ENCODE results near the gene USP54. TPM values are rescaled to one million over a fixed set of nuclear protein-coding genes. Genes with fewer than 3 reads are reported as not detected.
A peak's percentile ranks its signal among the peaks of the same experiment; 100 is the strongest.

The USP54 gene
- total and polyA plus RNA-seq, 4 donors: 79.0 to 98.3 (median 89.3) TPM

DNA sequence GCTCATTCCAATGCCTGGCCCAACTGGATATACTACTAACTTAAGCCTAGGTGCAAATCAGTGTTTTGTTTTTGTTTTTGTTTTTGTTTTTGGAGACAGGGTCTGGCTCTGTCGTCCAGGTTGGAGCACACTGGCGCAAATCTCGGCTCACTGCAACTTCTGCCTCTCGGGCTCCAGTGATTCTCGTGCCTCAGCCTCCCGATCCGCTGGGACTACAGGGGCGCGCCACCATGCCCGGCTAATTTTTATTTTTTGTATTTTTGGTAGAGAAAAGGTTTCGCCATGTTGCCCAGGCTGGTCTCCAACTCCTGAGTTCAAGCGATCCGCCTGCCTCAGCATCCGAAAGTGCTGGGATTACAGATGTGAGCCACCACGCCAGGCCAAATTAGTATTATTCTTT, 96.9 kb downstream of the USP54 start:
- Histone ChIP-seq H3K4me3 (ENCODE audit: low read depth, low read length) (no peak overlapping the region), H3K27ac (ENCODE audit: low read depth, low read length) (no peak overlapping the region), H3K9me3 (ENCODE audit: control insufficient read depth, insufficient read depth, low read length) (no peaks in the 10 kb centered on the region), H3K36me3 (ENCODE audit: control insufficient read depth, insufficient read depth, low read length) (peaks cover 35% of the 10 kb centered on the region), H3K27me3 (ENCODE audit: control insufficient read depth, insufficient read depth, low read length) (no peaks in the 10 kb centered on the region), H3K4me1 (ENCODE audit: control insufficient read depth, insufficient read depth, low read length) (peaks cover 12% of the 10 kb centered on the region)
- 60% methylated on average over 1 of the region's 15 CpGs for WGBS (ENCODE audit: insufficient coverage)
- no peak for DNase-seq (ENCODE audit: low read depth in 4 of 6, low spot score in 6 of 6)

DNA sequence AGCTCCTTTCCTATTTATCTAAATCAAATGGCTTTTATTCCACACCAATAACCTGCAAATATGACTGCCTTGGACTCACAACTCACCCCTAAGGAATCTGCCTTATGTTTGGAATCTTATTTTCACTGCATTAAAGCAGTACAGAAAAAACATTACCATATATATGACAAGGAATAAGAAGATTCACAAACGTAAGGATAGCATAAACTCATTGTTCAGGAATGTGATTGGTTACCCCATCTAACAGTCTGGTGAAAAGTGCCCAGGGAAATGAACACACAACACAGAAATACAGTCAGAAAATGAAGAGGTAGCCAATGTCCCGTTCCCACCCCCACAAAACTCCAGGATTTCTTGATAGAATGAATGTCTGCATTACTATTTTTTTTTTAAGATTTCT, 97.4 kb downstream of the USP54 start:
- no peak overlapping the region for H3K27ac ChIP-seq (ENCODE audit: low read depth, low read length)
- no peaks in the 10 kb centered on the region for H3K27me3 ChIP-seq (ENCODE audit: control insufficient read depth, insufficient read depth, low read length)
- peaks cover 12% of the 10 kb centered on the region for H3K4me1 ChIP-seq (ENCODE audit: control insufficient read depth, insufficient read depth, low read length)
- H3K36me3 ChIP-seq (ENCODE audit: control insufficient read depth, insufficient read depth, low read length): peaks cover 31% of the 10 kb centered on the region
- H3K9me3 ChIP-seq (ENCODE audit: control insufficient read depth, insufficient read depth, low read length): no peaks in the 10 kb centered on the region
- no CpG with 5 or more reads among the region's 2 CpGs for WGBS (ENCODE audit: insufficient coverage)
- no peak overlapping the region for H3K4me3 ChIP-seq (ENCODE audit: low read depth, low read length)
- peak in 1 of 6 donors; percentile 20 for DNase-seq (ENCODE audit: low read depth in 4 of 6, low spot score in 6 of 6)

GRCh38 chr10:73486601-73487000, 104.5 kb downstream of the USP54 start:
- Histone ChIP-seq H3K27ac (ENCODE audit: low read depth, low read length) (no peak overlapping the region), H3K4me1 (ENCODE audit: control insufficient read depth, insufficient read depth, low read length) (peaks cover 2% of the 10 kb centered on the region), H3K9me3 (ENCODE audit: control insufficient read depth, insufficient read depth, low read length) (no peaks in the 10 kb centered on the region), H3K36me3 (ENCODE audit: control insufficient read depth, insufficient read depth, low read length) (peaks cover 11% of the 10 kb centered on the region), H3K4me3 (ENCODE audit: low read depth, low read length) (no peak overlapping the region), H3K27me3 (ENCODE audit: control insufficient read depth, insufficient read depth, low read length) (no peaks in the 10 kb centered on the region)
- no peak for DNase-seq (ENCODE audit: low read depth in 4 of 6, low spot score in 6 of 6)
- 98% methylated on average over 4 of the region's 4 CpGs for WGBS (ENCODE audit: insufficient coverage)

DNA sequence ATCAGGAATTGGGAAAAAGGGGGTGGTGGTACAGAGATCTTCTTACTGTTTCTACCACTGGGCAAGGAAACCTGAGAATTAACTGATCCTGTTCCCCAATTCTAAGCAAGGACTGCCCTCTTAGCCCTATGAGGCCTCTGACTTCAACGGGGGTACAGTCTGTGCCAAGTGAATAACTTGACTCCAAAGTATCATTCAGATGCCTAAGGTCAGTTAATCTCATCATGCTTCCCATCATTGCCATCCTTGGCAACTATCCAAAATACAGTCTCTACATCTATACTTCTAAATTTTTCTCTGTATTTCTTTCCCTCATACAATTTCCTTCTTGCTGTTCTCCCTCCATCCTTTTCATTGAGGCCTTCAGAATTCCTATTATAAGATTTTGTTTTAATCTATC, 105.8 kb downstream of the USP54 start:
- H3K9me3 ChIP-seq (ENCODE audit: control insufficient read depth, insufficient read depth, low read length): no peaks in the 10 kb centered on the region
- WGBS (ENCODE audit: insufficient coverage): 100% methylated on average over 1 of the region's 1 CpG
- H3K4me3 ChIP-seq (ENCODE audit: low read depth, low read length): no peak overlapping the region
- no peak overlapping the region for H3K27ac ChIP-seq (ENCODE audit: low read depth, low read length)
- DNase-seq (ENCODE audit: low read depth in 4 of 6, low spot score in 6 of 6): no peak
- H3K27me3 ChIP-seq (ENCODE audit: control insufficient read depth, insufficient read depth, low read length): no peaks in the 10 kb centered on the region
- peaks cover 11% of the 10 kb centered on the region for H3K36me3 ChIP-seq (ENCODE audit: control insufficient read depth, insufficient read depth, low read length)
- H3K4me1 ChIP-seq (ENCODE audit: control insufficient read depth, insufficient read depth, low read length): no peaks in the 10 kb centered on the region

GRCh38 chr10:73480158-73480557, 111.0 kb downstream of the USP54 start:
- Histone ChIP-seq H3K4me1 (ENCODE audit: control insufficient read depth, insufficient read depth, low read length) (no peaks in the 10 kb centered on the region), H3K36me3 (ENCODE audit: control insufficient read depth, insufficient read depth, low read length) (peaks cover 15% of the 10 kb centered on the region), H3K27ac (ENCODE audit: low read depth, low read length) (no peak overlapping the region), H3K9me3 (ENCODE audit: control insufficient read depth, insufficient read depth, low read length) (no peaks in the 10 kb centered on the region), H3K4me3 (ENCODE audit: low read depth, low read length) (no peak overlapping the region), H3K27me3 (ENCODE audit: control insufficient read depth, insufficient read depth, low read length) (no peaks in the 10 kb centered on the region)
- WGBS (ENCODE audit: insufficient coverage): 96% methylated on average over 4 of the region's 7 CpGs
- no peak for DNase-seq (ENCODE audit: low read depth in 4 of 6, low spot score in 6 of 6)

DNA sequence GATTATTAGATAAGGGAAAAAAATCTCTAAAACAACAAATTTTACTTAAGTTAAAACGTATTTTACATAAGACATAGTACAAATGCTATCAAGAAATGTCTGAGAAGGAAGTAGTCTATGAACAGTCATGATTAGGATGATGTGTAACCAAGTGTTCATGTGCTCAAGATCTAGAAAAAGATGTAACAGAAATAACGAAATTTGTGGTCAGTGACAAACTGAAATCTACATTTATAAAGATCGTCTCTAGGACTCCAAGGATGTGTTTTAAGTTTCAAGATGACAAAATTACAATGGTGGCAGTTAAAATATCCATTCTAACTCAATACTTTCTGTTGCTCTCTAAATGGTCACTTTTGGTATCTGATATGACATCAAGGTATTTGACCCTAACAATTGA, 112.5 kb downstream of the USP54 start:
- peaks cover 19% of the 10 kb centered on the region for H3K36me3 ChIP-seq (ENCODE audit: control insufficient read depth, insufficient read depth, low read length)
- no peaks in the 10 kb centered on the region for H3K4me1 ChIP-seq (ENCODE audit: control insufficient read depth, insufficient read depth, low read length)
- H3K4me3 ChIP-seq (ENCODE audit: low read depth, low read length): no peak overlapping the region
- no peak for DNase-seq (ENCODE audit: low read depth in 4 of 6, low spot score in 6 of 6)
- H3K27me3 ChIP-seq (ENCODE audit: control insufficient read depth, insufficient read depth, low read length): no peaks in the 10 kb centered on the region
- H3K9me3 ChIP-seq (ENCODE audit: control insufficient read depth, insufficient read depth, low read length): no peaks in the 10 kb centered on the region
- no CpG with 5 or more reads among the region's 3 CpGs for WGBS (ENCODE audit: insufficient coverage)
- no peak overlapping the region for H3K27ac ChIP-seq (ENCODE audit: low read depth, low read length)

DNA sequence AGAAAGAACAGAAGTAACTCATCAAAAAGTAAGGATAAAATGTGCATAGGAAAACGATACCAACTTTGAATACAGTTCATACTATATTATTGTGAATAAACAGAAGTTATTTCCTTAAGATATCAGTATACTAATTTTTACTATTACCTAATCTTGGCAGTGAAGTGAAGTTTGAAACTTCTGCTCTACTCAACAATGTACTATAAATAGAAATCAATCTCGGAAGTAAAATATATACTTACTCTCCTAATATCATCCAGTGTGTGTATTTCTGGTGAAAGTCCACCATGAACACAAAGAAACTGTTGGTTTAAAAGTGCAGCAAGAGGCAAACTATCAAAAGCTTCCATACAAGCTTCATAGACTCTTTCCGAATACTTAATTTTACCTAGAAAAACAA, 119.9 kb downstream of the USP54 start:
- no peaks in the 10 kb centered on the region for H3K27me3 ChIP-seq (ENCODE audit: control insufficient read depth, insufficient read depth, low read length)
- no peaks in the 10 kb centered on the region for H3K4me1 ChIP-seq (ENCODE audit: control insufficient read depth, insufficient read depth, low read length)
- no peak for DNase-seq (ENCODE audit: low read depth in 4 of 6, low spot score in 6 of 6)
- H3K27ac ChIP-seq (ENCODE audit: low read depth, low read length): no peak overlapping the region
- no peaks in the 10 kb centered on the region for H3K9me3 ChIP-seq (ENCODE audit: control insufficient read depth, insufficient read depth, low read length)
- peaks cover 23% of the 10 kb centered on the region for H3K36me3 ChIP-seq (ENCODE audit: control insufficient read depth, insufficient read depth, low read length)
- H3K4me3 ChIP-seq (ENCODE audit: low read depth, low read length): no peak overlapping the region
- WGBS (ENCODE audit: insufficient coverage): no CpG with 5 or more reads among the region's 3 CpGs

GRCh38 chr10:73469579-73469978, 121.6 kb downstream of the USP54 start:
- Histone ChIP-seq H3K27ac (ENCODE audit: low read depth, low read length) (no peak overlapping the region), H3K4me1 (ENCODE audit: control insufficient read depth, insufficient read depth, low read length) (no peaks in the 10 kb centered on the region), H3K27me3 (ENCODE audit: control insufficient read depth, insufficient read depth, low read length) (no peaks in the 10 kb centered on the region), H3K36me3 (ENCODE audit: control insufficient read depth, insufficient read depth, low read length) (peaks cover 27% of the 10 kb centered on the region), H3K4me3 (ENCODE audit: low read depth, low read length) (no peak overlapping the region), H3K9me3 (ENCODE audit: control insufficient read depth, insufficient read depth, low read length) (no peaks in the 10 kb centered on the region)
- DNase-seq (ENCODE audit: low read depth in 4 of 6, low spot score in 6 of 6): no peak

- no peak overlapping the region for H3K4me3 ChIP-seq (ENCODE audit: low read depth, low read length)
- DNase-seq (ENCODE audit: low read depth in 4 of 6, low spot score in 6 of 6): no peak
- H3K36me3 ChIP-seq (ENCODE audit: control insufficient read depth, insufficient read depth, low read length): peaks cover 24% of the 10 kb centered on the region
- no peaks in the 10 kb centered on the region for H3K9me3 ChIP-seq (ENCODE audit: control insufficient read depth, insufficient read depth, low read length)
- H3K27me3 ChIP-seq (ENCODE audit: control insufficient read depth, insufficient read depth, low read length): no peaks in the 10 kb centered on the region
- no peak overlapping the region for H3K27ac ChIP-seq (ENCODE audit: low read depth, low read length)
- no CpG with 5 or more reads among the region's 2 CpGs for WGBS (ENCODE audit: insufficient coverage)
- H3K4me1 ChIP-seq (ENCODE audit: control insufficient read depth, insufficient read depth, low read length): no peaks in the 10 kb centered on the region
Observed at GRCh38 chr10:73467206-73467605, 123.9 kb downstream of the USP54 start.

DNA sequence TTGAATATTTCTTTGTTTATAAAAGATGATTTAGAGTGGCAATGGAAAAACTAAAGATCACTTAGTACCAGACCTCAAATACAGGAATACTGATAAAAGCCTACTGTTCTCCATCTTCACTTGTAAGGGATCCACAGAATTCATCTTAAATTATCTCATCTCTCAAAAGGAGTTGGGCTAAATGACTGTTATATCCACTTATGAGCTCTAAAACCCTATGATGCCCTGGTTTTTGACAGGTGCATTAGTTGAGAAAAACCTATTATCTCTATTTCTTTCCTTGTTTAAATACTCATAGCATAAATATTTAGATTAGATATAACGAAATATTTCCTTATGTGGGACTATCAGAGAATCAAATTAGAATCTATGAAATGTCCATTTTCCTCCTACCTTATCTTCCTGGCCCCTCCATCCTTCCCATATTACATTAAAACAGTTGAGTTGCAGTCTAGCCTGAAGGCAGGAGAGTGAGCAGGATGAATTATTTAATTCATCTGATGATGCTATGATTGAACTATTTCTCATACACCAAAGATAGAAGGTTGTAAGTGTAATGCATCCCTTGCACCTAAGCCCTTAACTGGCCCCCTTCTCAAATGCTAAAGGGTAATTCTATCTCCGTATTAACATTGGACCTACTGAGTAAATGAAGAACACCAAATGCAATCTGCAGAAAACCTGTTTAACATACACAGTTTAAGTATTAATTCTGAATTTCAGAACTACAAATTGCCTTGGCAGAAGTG, 125.0 kb downstream of the USP54 start:
- Histone ChIP-seq H3K27ac (ENCODE audit: low read depth, low read length) (no peak overlapping the region), H3K9me3 (ENCODE audit: control insufficient read depth, insufficient read depth, low read length) (no peaks in the 10 kb centered on the region), H3K27me3 (ENCODE audit: control insufficient read depth, insufficient read depth, low read length) (no peaks in the 10 kb centered on the region), H3K4me3 (ENCODE audit: low read depth, low read length) (no peak overlapping the region), H3K4me1 (ENCODE audit: control insufficient read depth, insufficient read depth, low read length) (no peaks in the 10 kb centered on the region), H3K36me3 (ENCODE audit: control insufficient read depth, insufficient read depth, low read length) (peaks cover 26% of the 10 kb centered on the region)
- no peak for DNase-seq (ENCODE audit: low read depth in 4 of 6, low spot score in 6 of 6)
- whole genome bisulfite sequencing (ENCODE audit: insufficient coverage): no CpG with 5 or more reads among the region's 2 CpGs

All from spinal cord (tissue), 10 donors.